Smooth muscle cell (in vitro differentiated cells): Measurements from ENCODE around the gene ASPSCR1. TPM values are rescaled to one million over a fixed set of nuclear protein-coding genes. Genes with fewer than 3 reads are reported as not detected.

ENCODE experiments used
- DNase-seq: peaks from one replicate; lab custom pipeline; 2025; ENCODE audit not compliant: unreplicated experiment; lab: John Stamatoyannopoulos, UW
- H2AFZ ChIP-seq: fragments of 200-600 bp; sonication (generic); 2 replicates; pipeline ENCODE4 v1.6.0; 2016; ENCODE audit warnings: antibody characterized with exemption, low read depth, mild to moderate bottlenecking
- H3F3A ChIP-seq: fragments of 200-600 bp; sonication (generic); 2 replicates; pipeline ENCODE4 v1.6.0; 2017; ENCODE audit warnings: antibody characterized with exemption, low read depth
- H3K27ac ChIP-seq: fragments of 200-600 bp; sonication (generic); 2 replicates; pipeline ENCODE4 v1.5.1; 2016; ENCODE audit warnings: low read depth, mild to moderate bottlenecking
- H3K27me3 ChIP-seq: fragments of 200-600 bp; sonication (generic); 2 replicates; pipeline ENCODE4 v1.6.1; 2016; ENCODE audit warnings: low read depth, mild to moderate bottlenecking
- H3K36me3 ChIP-seq: fragments of 200-600 bp; sonication (generic); 2 replicates; pipeline ENCODE4 v1.5.1; 2016; ENCODE audit warnings: low read depth
- H3K4me1 ChIP-seq: fragments of 200-600 bp; sonication (generic); 2 replicates; pipeline ENCODE4 v1.5.1; 2016; ENCODE audit warnings: low read depth
- H3K4me2 ChIP-seq: fragments of 200-600 bp; sonication (generic); 2 replicates; pipeline ENCODE4 v1.6.0; 2016; ENCODE audit warnings: mild to moderate bottlenecking
- H3K4me3 ChIP-seq: fragments of 200-600 bp; sonication (generic); 2 replicates; pipeline ENCODE4 v1.5.1; 2016; ENCODE audit warnings: mild to moderate bottlenecking
- H3K79me2 ChIP-seq: fragments of 200-600 bp; sonication (generic); 2 replicates; pipeline ENCODE4 v1.6.0; 2016; ENCODE audit warnings: low read depth, mild to moderate bottlenecking
- H3K9ac ChIP-seq: fragments of 200-600 bp; sonication (generic); 2 replicates; pipeline ENCODE4 v1.6.0; 2016; ENCODE audit warnings: low read depth
- H3K9me3 ChIP-seq: fragments of 200-600 bp; sonication (generic); replicated peaks from 2 replicates; pipeline ENCODE4 v1.5.1; 2016; ENCODE audit warnings: low read depth
- H4K20me1 ChIP-seq: fragments of 200-600 bp; sonication (generic); 2 replicates; pipeline ENCODE4 v1.6.0; 2016; ENCODE audit warnings: low read depth
- CTCF ChIP-seq: fragments of 200-600 bp; sonication (generic); IDR thresholded peaks from 2 replicates; pipeline ENCODE4 v1.5.1; 2017; ENCODE audit warnings: borderline replicate concordance, mild to moderate bottlenecking, antibody characterized with exemption; ENCODE audit not compliant: insufficient read depth, poor library complexity, severe bottlenecking
- whole genome bisulfite sequencing: methylation state at CpG from one replicate; pipeline ENCODE4 v1.1.7; 2016; ENCODE audit warnings: low lambda C conversion rate; 5-methylcytosine and 5-hydroxymethylcytosine counted together
- polyA plus RNA-seq: library from polyadenylated mRNA; unstranded; fragments of >200 nt; fragmentation: Nextera tagmentation; extraction: Ambion mirVana; gene quantifications from 2 replicates; pipeline ENCODE4 v1.2.1, GENCODE V29; 2016
- total RNA-seq: library from RNA; depleted of rRNA; stranded (reverse); fragments of >200 nt; gene quantifications from 2 replicates; pipeline ENCODE4 v1.2.3, GENCODE V29; 2014

The ASPSCR1 gene
- total and polyA plus RNA-seq, 2 experiments from 2014 or later, result 28.4 to 44.0 TPM

DNA sequence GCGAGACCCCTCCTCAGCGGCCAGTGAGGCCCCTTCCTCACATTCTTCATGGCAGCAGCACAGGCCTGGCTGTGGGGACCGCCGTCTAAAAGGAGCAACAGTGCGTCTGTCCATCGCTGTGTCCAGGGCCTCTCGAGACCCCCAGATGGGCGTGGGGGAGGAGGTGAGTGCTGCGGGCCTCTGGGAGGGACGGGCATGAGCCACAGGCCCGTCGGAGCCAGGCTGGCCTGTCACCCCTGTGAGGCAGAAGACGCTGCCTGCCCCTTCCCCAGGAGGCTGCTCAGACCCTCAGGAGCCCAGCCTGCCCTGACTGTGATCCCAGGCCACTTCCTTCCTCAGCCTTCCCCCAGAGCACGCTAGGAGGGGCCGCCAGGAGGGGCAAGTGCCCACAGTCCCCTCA lies 38.2 kb upstream of the ASPSCR1 start:
- H3K9ac ChIP-seq, result no peak overlapping the region
- TF ChIP-seq CTCF, result no peak
- 91% methylated on average over 15 of the region's 15 CpGs for WGBS

GRCh38 chr17:81939881-81940385 lies 37.5 kb upstream of the ASPSCR1 start:
- TF ChIP-seq CTCF, result no peak
- H3K27ac ChIP-seq, result no peak overlapping the region
- peaks cover 7% of the 10 kb centered on the region for H4K20me1 ChIP-seq
- no peak overlapping the region for H3K4me2 ChIP-seq
- no peaks in the 10 kb centered on the region for H3K9me3 ChIP-seq
- no peak for DNase-seq
- H3K27me3 ChIP-seq, result no peaks in the 10 kb centered on the region
- no peak overlapping the region for H3K4me3 ChIP-seq
- H3K4me1 ChIP-seq, result peaks cover 5% of the 10 kb centered on the region
- WGBS, result 94% methylated on average over 20 of the region's 21 CpGs
- H2AFZ ChIP-seq, result no peak overlapping the region
- peaks cover 20% of the 10 kb centered on the region for H3K79me2 ChIP-seq
- no peak overlapping the region for H3K9ac ChIP-seq
- H3F3A ChIP-seq, result no peaks in the 10 kb centered on the region
- no peaks in the 10 kb centered on the region for H3K36me3 ChIP-seq

More for the DNA sequence above, 38.2 kb upstream of the ASPSCR1 start:
- H4K20me1 ChIP-seq, result peaks cover 15% of the 10 kb centered on the region
- DNase-seq, result no peak
- no peak overlapping the region for H3K27ac ChIP-seq
- H3K9me3 ChIP-seq, result no peaks in the 10 kb centered on the region
- peaks cover 20% of the 10 kb centered on the region for H3K79me2 ChIP-seq
- no peak overlapping the region for H3K4me3 ChIP-seq
- no peak overlapping the region for H3K4me2 ChIP-seq
- H3K27me3 ChIP-seq, result no peaks in the 10 kb centered on the region
- H3K36me3 ChIP-seq, result no peaks in the 10 kb centered on the region
- H3K4me1 ChIP-seq, result peaks cover 5% of the 10 kb centered on the region
- no peaks in the 10 kb centered on the region for H3F3A ChIP-seq
- H2AFZ ChIP-seq, result no peak overlapping the region

DNA sequence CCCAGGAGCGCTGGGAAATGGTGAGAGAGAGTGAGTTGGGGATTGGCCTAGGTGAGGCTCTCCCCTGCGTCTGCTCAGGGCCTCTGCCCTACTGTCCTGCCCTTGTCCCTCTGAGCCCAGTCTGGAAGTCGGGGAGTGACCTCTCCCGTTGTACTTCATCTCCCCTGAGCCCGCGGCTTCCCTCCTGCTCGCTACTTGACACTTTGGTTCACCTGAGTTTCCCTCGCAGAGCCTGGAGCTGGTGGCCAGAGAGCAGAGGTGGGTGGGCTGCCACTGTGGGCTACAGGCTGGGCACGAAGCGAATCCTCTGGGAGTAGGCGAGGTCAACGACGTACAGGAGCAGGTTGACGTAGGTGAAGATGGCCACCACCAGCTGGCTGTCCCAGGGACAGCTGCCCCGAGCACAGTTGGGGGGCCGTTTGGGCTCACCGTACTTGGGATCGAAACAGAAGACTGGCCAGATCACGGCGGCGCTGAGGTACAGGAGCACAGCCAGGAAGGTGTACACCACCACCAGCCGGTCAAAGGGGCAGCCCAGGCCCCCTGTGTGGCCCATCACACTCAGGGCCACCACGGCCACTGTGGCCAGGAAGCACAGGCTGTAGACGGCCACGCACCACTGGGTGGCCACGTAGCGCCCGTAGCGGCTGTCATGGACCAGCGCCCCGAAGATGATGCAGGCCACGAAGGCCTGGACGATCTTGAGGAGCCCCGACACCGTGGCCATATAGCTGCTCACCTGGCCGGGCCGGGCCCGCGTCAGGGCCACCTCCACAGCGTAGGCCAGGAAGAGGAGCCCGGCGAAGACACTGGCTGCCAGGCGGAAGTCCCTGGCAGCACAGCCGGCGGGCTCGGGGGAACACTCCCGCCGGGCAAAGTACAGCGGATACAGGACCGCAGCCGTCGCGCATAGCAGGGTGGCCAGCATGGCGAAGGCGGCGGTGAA lies 36.6 kb upstream of the ASPSCR1 start:
- WGBS, result 93% methylated on average over 56 of the region's 56 CpGs
- TF ChIP-seq CTCF, result no peak

More for the DNA sequence above, 36.6 kb upstream of the ASPSCR1 start:
- H3K27ac ChIP-seq, result no peak overlapping the region
- no peak overlapping the region for H2AFZ ChIP-seq
- no peak overlapping the region for H3K9ac ChIP-seq
- H3K79me2 ChIP-seq, result peaks cover 12% of the 10 kb centered on the region
- H3K4me3 ChIP-seq, result no peak overlapping the region
- no peaks in the 10 kb centered on the region for H4K20me1 ChIP-seq
- no peaks in the 10 kb centered on the region for H3K36me3 ChIP-seq
- no peak for DNase-seq
- no peaks in the 10 kb centered on the region for H3K9me3 ChIP-seq
- no peaks in the 10 kb centered on the region for H3K27me3 ChIP-seq
- no peaks in the 10 kb centered on the region for H3F3A ChIP-seq
- H3K4me2 ChIP-seq, result no peak overlapping the region
- H3K4me1 ChIP-seq, result peaks cover 3% of the 10 kb centered on the region
